ENCODE results near the gene DCAF4L1.

DNA sequence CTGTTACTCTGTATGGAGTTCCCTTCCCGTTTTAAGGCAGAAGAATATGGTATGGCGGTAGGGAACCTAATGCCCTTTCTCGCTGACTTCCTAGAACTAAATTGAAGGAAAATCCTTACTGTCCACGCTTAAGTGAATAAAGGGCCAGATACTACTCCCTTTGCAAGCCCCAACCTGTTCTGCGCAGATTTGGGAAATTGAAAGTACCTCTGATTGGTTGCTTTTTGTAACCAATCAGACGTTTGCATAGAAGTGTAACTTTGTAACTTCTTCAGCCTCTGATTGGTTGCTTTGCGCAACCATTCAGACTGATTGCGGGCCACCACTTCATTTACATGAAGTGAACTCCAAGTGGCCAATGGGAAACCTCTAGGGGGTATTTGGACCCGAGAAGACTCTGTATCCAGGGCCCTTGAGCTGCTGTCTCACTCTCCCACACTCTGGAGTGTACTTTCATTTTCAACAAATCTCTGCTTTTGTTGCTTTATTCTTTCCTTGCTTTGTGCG lies 47.5 kb upstream of the DCAF4L1 start:
- TF ChIP-seq CTCF (IDR thresholded peaks at IDR 0.05): no peak
- no peak for TF ChIP-seq POLR2A (IDR thresholded peaks at IDR 0.05)
